Measurements from ENCODE around the gene KDM3A.

GRCh38 chr2:86510436-86510933 lies 69.3 kb downstream of the KDM3A start:
- TF ChIP-seq CTCF (IDR thresholded peaks at IDR 0.05) = no peak
- TF ChIP-seq POLR2A (IDR thresholded peaks at IDR 0.05) = no peak
